H1 (cell line): ENCODE results near the gene PHF1. TPM values are rescaled to one million over a fixed set of nuclear protein-coding genes. Genes with fewer than 3 reads are reported as not detected.

Experiments
- BRCA1 ChIP-seq: IDR thresholded peaks from 2 replicates; pipeline ENCODE4 v1.6.1; 2012; ENCODE audit warnings: low read depth, low read length, improper control_type of control experiment
- CHD7 ChIP-seq: fragments of 300-600 bp; sonication (generic); IDR thresholded peaks from 2 replicates; pipeline ENCODE4 v1.7.1; 2012; ENCODE audit warnings: low read length, moderate library complexity, mild to moderate bottlenecking, inconsistent platforms; ENCODE audit not compliant: insufficient replicate concordance
- CREB1 ChIP-seq: IDR thresholded peaks from 2 replicates; pipeline ENCODE4 v1.6.1; 2012; ENCODE audit warnings: inconsistent platforms
- GABPA ChIP-seq: IDR thresholded peaks from 2 replicates; pipeline ENCODE4 v1.6.1; 2011; ENCODE audit warnings: mild to moderate bottlenecking, low read length, moderate library complexity, borderline replicate concordance; ENCODE audit not compliant: insufficient read depth
- MAX ChIP-seq: IDR thresholded peaks from 2 replicates; pipeline ENCODE4 v1.6.1; 2012; ENCODE audit warnings: inconsistent platforms
- PHF8 ChIP-seq: fragments of 200-600 bp; sonication (generic); conservative IDR thresholded peaks from 2 replicates; pipeline ENCODE4 v1.7.1; 2012; ENCODE audit warnings: low read depth, mild to moderate bottlenecking, inconsistent platforms, low read length, moderate library complexity
- POLR2AphosphoS5 ChIP-seq: IDR thresholded peaks from 2 replicates; pipeline ENCODE4 v1.6.1; 2011; ENCODE audit warnings: low read depth, low read length
- SP2 ChIP-seq: IDR thresholded peaks from 2 replicates; pipeline ENCODE4 v1.6.1; 2012; ENCODE audit warnings: mild to moderate bottlenecking, low read length, inconsistent platforms
- YY1 ChIP-seq: IDR thresholded peaks from 2 replicates; pipeline ENCODE4 v1.6.1; 2011; ENCODE audit warnings: low read depth, mild to moderate bottlenecking, low read length
- ZNF274 ChIP-seq: IDR thresholded peaks from 2 replicates; pipeline ENCODE4 v1.7.0; 2012; ENCODE audit warnings: low read length, borderline replicate concordance; ENCODE audit errors: extremely low read depth
- polyA plus RNA-seq, 7 experiments: library from polyadenylated mRNA; depleted of rRNA in 3 of 7; stranded (reverse) in 5 of 7; unstranded in 2 of 7; fragments of >200 nt in 5 of 7; fragments of 200-250 nt in 2 of 7; gene quantifications; 1 replicate in 5 of 7; 2 replicates in 1 of 7; 4 replicates in 1 of 7; pipeline versions ENCODE4 v1.2.1 to v1.2.3, GENCODE V29; 2011 to 2013; ENCODE audit warnings: missing spikeins in 2 of 7, mixed read lengths in 2 of 7
- total RNA-seq: library from RNA; stranded (reverse); fragmentation: NEBNext Ultra II Directional; extraction: Animal tissue kit (Norgen Biotek cat#: 25700); gene quantifications from 2 replicates; pipeline ENCODE4 v1.2.1, GENCODE V29; 2021

The PHF1 gene
- total and polyA plus RNA-seq, 2 of the 8 experiments (the other 6 are each of a cell fraction or from before 2014, with no cell fraction given), result 47.3 to 78.6 TPM

GRCh38 chr6:33430991-33431879 is 20.4 kb downstream of the PHF1 start (continued):
- TF ChIP-seq CHD7 (no peak), ZNF274 (no peak), GABPA (no peak), CREB1 (no peak), YY1 (peak; percentile 58; the same call in 1 of the 2 replicates), BRCA1 (no peak), SP2 (no peak), PHF8 (0 out of 2 replicates have a peak, but pooled peaks have one; percentile 17), MAX (peak; percentile 97), POLR2AphosphoS5 (peak; percentile 21; the same call in 1 of the 2 replicates)
